ENCODE measurements around the gene CCDC180. TPM values are rescaled to one million over a fixed set of nuclear protein-coding genes. Genes with fewer than 3 reads are reported as not detected.

CCDC180 gene
- total and polyA plus RNA-seq, 4 donors = 0.09 to 3.1 (median 0.84) TPM

DNA sequence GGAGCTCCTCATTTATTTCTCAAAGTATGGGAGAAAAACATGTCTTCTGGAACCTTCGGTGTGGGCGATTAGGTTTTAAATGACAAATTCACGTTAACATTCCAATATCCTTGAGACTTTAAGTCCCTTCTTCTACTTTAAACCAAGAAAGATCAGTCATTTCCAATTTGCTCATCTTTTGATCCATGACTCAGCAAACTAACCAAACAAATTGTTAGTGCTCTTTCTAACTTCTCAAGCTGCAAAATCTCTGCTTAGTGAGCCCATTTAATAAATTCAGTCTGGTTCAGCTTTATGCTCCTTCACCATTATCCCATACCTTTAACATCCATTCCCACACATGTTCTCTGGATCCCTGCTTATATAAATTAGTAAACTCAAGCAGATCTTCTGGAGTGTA is 5.5 kb upstream of the CCDC180 start:
- 95% methylated on average over 3 of the region's 3 CpGs for WGBS
- Histone ChIP-seq H3K9ac (ENCODE audit: low read depth in 1 of 2, low read length in 2 of 2) (no peak overlapping the region), H3K4me3 (ENCODE audit: low read depth in 1 of 3, low read length in 3 of 3) (no peak overlapping the region), H3K27ac (ENCODE audit: low read depth in 1 of 2, low read length in 2 of 2) (no peak overlapping the region), H3K36me3 (ENCODE audit: control insufficient read depth in 4 of 4, insufficient read depth in 3 of 4, low read depth in 1 of 4, low read length in 3 of 4) (no peaks in the 10 kb centered on the region), H3K4me1 (ENCODE audit: control insufficient read depth in 4 of 4, insufficient read depth in 4 of 4, low read length in 3 of 4) (no peaks in the 10 kb centered on the region), H3K9me3 (ENCODE audit: control insufficient read depth in 4 of 4, low read length in 3 of 4) (peaks cover 0 to 5% (median 2%) of the 10 kb centered on the region in 4 donors), H3K27me3 (ENCODE audit: control insufficient read depth in 4 of 4, insufficient read depth in 4 of 4, low read length in 3 of 4) (no peaks in the 10 kb centered on the region)
- TF ChIP-seq, protein P1, sequence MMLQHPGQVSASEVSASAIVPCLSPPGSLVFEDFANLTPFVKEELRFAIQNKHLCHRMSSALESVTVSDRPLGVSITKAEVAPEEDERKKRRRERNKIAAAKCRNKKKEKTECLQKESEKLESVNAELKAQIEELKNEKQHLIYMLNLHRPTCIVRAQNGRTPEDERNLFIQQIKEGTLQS (IDR thresholded peaks at IDR 0.05) = no peak
- TF ChIP-seq JUND (IDR thresholded peaks at IDR 0.05) (no peak), ZBTB33 (IDR thresholded peaks at IDR 0.05) (no peak), SP1 (IDR thresholded peaks at IDR 0.05) (no peak), MAX (IDR thresholded peaks at IDR 0.05) (no peak), RXRA (IDR thresholded peaks at IDR 0.05) (no peak), GABPA (IDR thresholded peaks at IDR 0.05 in 1 of 2, conservative IDR thresholded peaks at IDR 0.05 in 1 of 2) (no peak), TAF1 (conservative IDR thresholded peaks at IDR 0.05) (no peak), EGR1 (IDR thresholded peaks at IDR 0.05; ENCODE audit: low read depth in 2 of 2) (no peak), RAD21 (IDR thresholded peaks at IDR 0.05) (no peak), HNF4A (conservative IDR thresholded peaks at IDR 0.05) (no peak), YY1 (IDR thresholded peaks at IDR 0.05) (no peak), FOXA2 (IDR thresholded peaks at IDR 0.05) (no peak), FOXA1 (IDR thresholded peaks at IDR 0.05) (no peak), NR2F2 (IDR thresholded peaks at IDR 0.05) (no peak), HNF4G (IDR thresholded peaks at IDR 0.05) (no peak)
- TF ChIP-seq, protein P2, sequence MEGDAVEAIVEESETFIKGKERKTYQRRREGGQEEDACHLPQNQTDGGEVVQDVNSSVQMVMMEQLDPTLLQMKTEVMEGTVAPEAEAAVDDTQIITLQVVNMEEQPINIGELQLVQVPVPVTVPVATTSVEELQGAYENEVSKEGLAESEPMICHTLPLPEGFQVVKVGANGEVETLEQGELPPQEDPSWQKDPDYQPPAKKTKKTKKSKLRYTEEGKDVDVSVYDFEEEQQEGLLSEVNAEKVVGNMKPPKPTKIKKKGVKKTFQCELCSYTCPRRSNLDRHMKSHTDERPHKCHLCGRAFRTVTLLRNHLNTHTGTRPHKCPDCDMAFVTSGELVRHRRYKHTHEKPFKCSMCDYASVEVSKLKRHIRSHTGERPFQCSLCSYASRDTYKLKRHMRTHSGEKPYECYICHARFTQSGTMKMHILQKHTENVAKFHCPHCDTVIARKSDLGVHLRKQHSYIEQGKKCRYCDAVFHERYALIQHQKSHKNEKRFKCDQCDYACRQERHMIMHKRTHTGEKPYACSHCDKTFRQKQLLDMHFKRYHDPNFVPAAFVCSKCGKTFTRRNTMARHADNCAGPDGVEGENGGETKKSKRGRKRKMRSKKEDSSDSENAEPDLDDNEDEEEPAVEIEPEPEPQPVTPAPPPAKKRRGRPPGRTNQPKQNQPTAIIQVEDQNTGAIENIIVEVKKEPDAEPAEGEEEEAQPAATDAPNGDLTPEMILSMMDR (IDR thresholded peaks at IDR 0.05; ENCODE audit: low read depth, low read length, missing input control) = no peak
- TF ChIP-seq, protein P3, sequence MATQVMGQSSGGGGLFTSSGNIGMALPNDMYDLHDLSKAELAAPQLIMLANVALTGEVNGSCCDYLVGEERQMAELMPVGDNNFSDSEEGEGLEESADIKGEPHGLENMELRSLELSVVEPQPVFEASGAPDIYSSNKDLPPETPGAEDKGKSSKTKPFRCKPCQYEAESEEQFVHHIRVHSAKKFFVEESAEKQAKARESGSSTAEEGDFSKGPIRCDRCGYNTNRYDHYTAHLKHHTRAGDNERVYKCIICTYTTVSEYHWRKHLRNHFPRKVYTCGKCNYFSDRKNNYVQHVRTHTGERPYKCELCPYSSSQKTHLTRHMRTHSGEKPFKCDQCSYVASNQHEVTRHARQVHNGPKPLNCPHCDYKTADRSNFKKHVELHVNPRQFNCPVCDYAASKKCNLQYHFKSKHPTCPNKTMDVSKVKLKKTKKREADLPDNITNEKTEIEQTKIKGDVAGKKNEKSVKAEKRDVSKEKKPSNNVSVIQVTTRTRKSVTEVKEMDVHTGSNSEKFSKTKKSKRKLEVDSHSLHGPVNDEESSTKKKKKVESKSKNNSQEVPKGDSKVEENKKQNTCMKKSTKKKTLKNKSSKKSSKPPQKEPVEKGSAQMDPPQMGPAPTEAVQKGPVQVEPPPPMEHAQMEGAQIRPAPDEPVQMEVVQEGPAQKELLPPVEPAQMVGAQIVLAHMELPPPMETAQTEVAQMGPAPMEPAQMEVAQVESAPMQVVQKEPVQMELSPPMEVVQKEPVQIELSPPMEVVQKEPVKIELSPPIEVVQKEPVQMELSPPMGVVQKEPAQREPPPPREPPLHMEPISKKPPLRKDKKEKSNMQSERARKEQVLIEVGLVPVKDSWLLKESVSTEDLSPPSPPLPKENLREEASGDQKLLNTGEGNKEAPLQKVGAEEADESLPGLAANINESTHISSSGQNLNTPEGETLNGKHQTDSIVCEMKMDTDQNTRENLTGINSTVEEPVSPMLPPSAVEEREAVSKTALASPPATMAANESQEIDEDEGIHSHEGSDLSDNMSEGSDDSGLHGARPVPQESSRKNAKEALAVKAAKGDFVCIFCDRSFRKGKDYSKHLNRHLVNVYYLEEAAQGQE (IDR thresholded peaks at IDR 0.05) = no peak
- no peak for DNase-seq (ENCODE audit: low spot score)

Data from liver (tissue), 9 donors.